Measurements from ENCODE around the gene NCAM1.

NCAM1 gene

DNA sequence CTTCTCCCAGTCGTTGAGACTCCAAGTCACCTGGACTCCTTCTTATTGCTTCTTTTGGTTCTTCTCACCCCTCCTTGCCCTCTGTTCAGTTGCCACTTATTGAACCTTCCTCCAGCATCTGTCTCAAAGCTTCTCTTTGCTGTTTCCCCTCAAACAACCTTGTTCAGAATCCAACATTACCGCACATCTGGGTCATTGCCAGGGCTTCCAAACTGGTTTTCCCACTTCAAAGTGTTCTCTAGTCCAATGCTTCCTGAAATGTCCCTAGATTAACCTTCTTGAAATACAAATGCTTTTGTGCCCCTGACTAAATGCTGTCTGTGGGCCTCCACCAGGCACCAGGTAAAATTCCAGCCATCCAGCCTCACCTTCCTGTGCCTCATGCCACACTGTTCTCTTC lies 252.3 kb downstream of the NCAM1 start:
- no peak for DNase-seq

DNA sequence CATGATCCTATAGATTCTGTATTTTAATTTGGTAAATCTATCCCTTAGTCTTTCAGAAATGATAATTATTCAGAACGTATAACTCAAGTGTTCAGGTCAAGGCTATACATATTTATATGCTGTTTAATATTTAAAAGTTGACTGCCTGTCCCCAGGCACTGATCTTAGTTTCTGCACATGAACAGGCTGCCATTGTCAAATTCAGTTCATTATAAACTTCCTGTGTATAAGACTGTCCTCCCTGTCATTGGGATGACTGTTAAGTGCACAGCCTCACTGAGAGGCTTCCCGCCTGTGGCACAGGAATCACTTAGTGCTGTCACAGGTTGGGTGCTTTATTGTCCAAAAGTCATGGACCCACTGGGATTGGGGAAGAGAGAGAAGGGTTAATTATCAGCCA lies 261.0 kb downstream of the NCAM1 start:
- DNase-seq, result no peak

DNA sequence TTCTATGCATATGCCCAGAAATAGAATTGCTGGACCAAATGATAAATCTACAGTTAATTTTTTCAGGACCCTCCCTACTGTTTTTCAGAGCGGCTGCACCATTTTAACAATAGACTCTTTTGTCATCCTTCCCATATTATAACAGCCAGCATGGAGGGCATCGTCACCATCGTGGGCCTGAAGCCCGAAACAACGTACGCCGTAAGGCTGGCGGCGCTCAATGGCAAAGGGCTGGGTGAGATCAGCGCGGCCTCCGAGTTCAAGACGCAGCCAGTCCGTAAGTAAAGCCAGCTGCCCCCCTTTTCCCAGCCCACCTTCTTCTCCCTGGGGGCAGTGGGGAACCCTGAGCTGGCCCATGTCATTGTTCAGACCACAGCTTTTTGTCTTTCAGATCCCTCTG lies 273.7 kb downstream of the NCAM1 start:
- no peak for DNase-seq

DNA sequence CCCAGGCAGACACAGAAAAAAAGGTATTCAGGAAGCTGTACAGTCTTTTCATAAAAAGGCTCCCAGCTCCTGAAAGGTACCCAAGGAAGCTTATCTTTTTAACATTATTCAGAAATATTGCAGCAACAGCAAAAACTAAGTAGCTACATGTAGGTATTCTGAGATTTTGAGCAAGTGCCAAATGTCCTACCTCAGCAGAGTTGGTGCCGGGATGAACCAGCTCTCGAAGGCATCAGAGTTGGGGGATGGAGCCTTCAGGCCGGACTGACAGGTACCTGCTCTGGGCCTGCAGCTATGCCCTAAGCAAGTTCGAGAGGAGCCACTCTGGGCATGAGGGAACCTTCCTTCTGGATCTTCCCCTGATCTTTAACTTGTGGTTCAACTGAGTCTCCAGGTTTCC lies 276.0 kb downstream of the NCAM1 start:
- no peak for DNase-seq

DNA sequence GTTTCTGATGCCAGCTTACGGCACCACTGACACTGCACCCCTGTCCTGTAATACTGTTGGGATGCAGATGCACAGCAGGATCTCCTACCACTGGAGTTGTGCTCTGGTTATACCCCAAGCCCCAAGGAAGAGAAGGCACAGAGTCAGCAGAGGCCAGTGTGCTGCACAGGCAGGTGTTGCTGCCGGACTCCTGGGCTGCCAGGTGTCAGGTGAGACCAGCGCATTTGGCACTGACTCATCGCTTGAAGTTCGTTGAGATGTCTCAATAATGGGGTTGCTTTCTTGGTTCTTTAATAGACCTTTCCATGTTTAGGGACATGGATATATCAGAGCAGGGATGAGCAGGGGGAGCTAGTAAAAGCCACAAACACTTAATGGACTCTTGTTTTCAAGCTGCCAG lies 277.5 kb downstream of the NCAM1 start:
- no peak for DNase-seq

DNA sequence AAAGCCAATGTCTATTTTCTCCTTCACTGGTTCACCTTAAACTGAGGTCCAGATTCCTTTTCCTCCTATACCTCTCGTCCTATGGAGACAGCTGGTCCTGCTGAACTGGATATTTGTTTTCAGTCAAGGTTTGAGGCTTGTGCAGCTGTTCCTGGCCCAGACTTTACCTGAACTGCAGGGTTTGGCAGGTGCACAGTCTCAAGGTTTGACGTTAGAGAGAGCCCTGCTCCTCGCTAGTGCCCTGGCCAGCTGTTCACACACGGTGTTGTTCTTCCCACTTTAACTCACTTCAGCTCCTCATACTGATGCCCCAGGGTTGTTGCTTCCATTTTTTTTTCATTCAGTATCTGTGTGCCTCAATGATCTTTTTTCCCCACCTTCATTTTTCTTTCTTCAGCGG lies 279.2 kb downstream of the NCAM1 start:
- no peak for DNase-seq

DNA sequence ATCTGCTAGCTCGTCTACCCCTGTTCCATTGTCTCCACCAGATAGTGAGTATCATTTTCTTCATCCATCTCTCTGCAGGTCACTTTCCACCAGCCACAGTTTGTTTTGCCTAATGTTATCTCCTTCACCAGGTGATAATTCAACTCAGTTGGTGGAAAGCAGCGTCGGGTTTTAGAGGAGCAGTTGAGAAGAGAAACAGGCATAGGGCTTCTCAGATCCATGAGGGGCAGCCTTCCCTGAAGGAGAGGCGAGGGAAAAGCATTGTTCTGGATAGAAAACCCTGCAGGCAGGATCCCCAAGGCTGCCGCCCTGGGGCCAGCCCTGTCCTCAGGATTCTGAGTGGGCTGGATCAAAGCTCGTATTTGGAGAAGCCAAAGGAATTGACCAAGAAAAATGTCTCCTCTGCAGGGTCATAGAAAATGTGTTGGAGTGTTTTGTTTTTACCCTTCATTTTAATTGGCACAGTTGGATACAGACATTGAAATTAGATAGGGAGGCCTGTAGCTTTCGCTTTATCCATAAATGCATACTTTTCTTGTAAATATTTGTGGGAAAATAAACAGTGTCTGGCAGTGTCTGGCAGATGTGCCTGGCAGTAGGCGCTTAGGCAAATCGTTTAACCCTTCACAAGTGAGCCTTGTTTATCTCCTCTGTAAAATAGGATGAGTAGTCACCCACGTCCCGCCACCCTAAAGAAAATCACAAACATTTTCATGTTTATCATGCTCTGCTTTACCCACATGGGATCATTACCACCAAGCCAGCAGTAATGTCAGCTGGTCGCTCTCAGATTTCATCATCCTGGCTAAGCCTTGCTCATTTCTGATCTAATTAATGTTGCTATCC lies 279.8 kb downstream of the NCAM1 start:
- no peak for DNase-seq

DNA sequence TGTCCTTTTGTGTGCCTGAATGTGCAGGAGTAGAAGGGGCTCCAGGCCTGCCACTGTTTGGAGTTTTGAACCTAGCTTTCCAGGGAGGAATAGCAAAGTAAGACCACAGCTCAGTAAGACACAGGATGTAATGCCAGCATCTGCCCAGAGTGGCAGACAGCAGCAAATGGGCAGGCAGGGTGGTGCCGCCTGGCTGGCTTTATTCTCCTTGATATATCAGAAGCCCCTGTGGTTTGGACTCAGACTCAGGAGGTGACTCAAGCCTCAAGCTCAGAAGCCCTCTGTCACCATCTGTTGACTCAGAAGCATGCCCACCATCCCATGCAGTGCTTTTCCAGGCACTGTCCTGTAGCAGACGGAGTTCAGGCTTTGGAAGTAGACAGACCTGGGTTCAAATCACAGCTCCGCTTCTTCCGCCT lies 280.4 kb downstream of the NCAM1 start:
- DNase-seq, result no peak

DNA sequence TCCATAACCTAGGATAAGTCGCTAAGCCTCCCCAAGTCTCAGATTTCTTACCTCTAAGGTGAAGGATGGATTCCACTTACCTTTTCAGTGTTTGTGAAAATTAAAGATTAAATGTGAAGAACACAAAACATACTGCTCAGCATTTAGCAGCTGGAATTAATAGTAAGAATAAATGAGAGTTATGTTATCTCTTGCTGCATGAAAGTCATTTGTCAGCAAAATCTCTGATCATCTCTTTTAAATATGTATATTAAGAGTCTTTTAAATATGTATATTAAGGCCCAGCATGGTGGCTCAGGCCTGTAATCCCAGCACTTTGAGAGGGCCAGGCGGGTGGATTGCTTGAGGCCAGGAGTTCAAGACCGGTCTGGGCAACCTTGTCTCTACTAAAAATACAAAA lies 280.8 kb downstream of the NCAM1 start:
- no peak for DNase-seq

DNA sequence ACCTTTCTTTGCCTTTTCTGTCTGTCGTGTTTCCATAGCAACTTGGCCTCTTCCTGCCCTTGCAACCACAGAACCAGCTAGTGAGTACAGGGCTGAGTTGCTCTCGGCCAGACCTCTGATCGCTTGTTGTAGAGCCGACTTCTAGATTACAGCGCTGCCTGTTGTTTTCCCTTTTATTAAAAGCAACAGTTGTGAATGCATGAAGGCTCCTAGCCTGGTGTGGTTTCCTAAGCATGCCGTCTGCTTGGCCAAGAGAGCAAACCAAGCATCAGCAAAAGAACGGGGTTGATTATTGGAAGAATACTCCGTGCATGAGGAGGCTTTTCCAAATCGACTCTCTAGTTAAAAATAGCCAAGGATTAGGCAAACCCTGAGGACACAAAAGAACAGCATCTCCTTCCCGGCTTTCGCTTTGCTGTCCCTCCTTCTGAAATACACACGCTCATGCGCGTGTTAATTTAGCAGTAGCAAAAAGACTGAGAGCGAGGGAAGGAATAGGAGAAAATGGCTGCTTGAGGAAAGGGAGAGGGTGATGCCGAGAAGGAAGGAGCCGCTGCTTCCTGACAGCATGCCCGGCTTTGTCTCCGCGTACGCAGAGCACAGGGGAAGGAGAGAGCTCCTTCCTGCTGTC lies 281.7 kb downstream of the NCAM1 start:
- peak; percentile 14 for DNase-seq

DNA sequence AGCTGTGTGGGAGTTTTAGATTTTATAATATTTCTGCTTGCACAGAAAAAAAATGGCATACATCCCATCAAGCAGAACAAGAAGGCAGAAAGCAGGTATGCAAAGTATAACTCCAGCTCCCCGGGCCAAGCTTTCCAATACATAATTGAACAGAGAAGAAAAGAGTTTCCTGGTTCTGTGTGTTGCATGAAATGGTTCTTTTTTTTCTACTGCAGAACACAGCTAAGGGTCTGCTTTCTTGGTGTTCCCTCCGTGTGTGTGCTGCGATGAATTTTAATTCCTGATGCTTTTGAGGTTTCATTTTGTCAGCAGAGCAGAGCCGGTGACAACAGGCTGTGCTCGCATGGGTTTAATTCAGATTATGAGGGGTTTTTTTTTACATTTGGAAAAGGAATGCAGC lies 282.5 kb downstream of the NCAM1 start:
- no peak for DNase-seq

DNA sequence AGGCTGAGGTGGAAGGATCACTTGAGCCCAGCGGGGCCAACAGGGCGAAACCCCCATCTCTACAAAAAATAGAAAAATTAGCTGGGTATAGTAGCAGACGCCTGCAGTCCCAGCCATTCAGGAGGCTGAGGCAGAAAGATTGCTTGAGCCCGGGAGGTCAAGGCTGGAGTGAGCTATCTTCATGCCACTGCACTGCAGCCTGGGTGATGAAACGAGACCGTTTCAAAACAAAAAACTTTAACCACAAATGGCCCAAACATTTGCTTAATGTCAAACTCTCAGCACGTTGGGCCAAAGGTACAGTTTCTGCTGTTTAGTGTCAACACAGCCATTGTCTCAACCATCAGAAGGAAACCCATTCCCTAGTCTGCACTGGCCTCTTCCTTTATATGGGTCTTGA lies 284.0 kb downstream of the NCAM1 start:
- no peak for DNase-seq

DNA sequence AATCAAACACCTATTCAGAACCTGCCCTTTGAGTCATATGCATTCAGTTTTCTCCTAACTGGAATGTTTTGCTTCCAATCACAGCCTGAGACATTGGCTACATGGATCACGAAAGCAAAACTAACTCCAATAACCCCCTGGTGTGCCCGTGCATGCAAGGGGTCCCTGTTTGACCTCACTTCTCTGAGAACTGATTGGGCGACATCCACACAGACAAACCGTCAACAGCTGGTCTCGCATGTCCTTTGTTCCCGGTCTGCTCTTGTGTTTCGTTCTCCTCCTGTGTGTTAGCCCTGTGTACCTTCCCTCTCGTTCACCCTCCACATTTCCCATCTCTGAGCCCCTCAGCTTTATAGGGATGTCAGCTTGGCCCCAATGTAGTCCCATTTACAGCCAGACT lies 286.0 kb downstream of the NCAM1 start:
- no peak for DNase-seq

DNA sequence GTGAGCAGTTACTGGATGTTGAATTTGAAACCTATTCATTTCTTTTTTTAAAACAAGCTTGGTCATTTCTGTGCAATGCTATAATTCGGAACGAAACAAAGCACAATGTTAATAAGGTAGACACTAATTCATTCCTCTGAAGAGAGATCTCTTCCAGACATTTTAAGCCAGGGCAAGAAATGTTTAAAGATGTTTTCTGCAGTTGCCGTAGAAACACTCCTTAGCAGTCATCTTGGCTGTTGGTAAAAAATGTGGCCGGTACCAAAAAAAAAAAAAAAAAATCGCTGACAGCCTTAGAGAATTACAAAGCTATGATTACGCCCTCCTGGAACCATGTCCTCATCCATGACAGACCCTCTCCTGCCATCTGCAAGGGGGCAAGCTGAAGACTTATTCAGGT lies 286.7 kb downstream of the NCAM1 start:
- no peak for DNase-seq

DNA sequence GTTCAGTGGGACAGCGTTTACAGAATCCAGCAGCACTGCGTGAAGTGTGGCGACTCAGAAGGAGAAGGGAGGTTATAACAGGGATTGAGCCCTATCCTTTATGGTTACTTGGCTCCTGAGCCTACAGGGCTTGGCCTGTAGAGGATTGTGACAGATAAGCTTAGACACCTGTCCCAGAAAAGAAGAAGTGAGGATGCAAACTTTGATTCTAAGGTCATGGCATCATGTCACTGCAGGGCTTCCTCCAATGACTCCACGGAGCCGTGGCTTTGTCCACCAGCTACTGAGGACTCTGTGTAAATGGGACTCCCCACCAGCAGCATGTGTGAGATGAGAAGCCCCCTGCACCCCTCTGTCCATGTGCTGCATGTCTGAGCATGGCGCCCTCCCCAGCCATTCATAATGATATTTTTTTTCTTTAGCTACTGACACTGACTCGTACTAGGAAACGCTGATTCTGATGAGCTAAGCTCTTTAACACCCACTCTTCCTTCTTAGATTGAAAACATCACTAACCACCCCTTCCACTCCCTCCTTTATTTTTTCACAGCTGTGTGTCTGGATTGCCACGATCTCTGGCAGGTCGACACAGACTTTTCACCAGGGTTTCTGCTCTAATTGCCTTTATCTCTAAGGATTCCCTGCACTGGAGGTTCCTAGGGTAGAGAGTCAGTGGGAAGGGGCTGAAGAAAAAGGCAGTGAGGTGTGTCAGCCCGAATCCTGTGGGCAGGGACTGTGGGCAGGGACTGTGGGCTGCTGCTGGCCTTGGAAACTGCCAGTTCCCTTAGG lies 287.7 kb downstream of the NCAM1 start:
- DNase-seq, result no peak

DNA sequence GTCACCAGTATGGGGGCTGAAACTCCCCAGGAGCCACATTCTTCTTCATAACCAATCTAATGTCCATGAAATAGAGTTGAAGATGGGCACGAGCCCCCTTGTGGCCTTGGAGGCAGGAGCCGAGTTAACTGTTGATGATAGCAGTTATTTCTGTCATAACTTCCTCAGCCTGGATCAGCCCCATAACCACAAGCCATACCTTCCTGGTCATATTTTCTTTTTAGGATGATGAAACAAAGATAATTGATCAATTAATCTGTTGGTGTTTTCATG lies 288.2 kb downstream of the NCAM1 start:
- DNase-seq, result no peak

DNA sequence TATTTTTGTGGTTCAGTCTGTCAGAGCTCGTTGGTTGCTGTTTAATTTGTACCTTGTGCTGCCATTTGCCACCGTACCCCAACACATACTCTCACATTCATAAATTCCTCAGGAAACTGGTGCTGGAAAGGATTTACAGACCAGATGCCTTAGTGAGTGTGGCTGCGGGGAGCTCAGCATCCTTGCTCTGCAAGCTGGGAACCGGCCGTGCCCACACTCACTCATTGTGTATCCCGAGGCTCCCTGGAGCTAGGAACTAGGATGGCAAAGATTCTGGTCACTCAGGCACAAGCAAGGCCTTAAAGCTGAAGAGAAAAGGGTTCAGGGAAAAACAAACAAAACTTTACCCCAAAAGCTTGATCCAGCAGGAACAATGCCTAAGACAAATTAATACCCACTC lies 288.6 kb downstream of the NCAM1 start:
- no peak for DNase-seq

DNA sequence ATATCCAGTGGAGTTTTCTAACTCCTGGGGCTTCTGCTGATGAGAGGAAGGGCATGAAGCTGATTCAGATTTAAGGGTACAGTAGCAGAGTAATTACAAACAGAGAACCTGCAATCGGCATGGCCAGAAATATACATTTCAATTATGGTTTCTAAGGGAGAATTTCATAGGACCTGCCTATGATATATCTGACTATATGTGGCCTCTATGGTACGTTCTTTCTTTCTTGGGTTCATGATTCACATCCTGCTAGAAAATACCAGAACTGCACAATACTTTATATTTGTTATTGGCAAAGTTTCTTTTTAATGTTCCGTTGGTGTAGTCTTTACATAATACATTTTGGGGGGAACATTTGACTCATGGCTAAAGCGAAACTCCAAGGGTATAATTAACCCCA lies 290.1 kb downstream of the NCAM1 start:
- no peak for DNase-seq

DNA sequence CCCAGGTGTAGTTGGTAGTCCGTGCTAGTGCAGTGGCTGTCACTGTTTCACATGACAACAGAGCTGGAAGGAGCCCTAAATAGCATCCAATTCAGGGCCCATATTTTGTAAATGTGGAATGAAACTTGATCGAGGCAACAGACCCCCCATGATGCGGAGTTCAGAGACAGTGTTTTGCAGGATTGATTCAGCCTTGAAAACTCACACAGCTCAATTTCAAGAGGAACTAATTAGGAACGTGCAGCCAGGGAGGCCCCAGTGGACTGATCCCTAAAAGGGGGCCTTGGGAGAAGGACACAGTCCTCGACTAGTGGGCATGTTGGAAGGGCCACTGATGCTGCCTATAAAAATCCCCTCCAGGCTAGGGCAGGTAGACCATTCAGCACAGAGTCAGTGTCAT lies 292.2 kb downstream of the NCAM1 start:
- no peak for DNase-seq

DNA sequence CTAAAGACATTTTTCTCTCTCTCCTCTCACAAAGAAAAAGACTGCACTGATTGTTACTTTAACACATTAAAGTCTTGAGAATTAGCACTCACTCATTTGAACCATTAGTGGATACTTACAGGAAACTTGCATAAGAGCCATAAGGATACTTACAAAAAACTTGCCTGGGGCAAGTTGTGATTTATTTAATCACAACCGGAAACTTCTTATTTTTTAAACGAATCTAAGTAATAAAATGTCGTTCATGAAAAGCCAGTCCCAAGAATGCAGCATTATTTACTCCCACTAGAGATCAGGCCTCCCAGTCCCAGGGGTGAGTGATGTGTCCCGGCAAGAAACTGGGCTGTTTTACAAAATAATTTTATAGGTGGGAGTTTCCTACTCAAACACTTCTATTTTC lies 293.9 kb downstream of the NCAM1 start:
- no peak for DNase-seq

DNA sequence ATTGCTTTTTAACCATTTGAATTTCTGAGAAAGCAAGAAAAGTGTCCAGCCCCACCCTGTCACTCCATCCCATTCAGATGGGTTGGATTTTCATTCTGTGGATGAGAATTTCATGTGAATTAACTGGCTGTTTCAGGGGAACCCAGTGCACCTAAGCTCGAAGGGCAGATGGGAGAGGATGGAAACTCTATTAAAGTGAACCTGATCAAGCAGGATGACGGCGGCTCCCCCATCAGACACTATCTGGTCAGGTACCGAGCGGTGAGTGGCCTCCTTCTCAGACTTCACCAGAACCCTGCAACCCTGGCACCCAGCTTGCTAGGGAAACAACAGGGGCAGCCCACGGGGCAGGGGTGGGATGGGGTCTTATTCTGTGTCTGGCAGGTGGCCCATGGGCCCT lies 294.5 kb downstream of the NCAM1 start:
- no peak for DNase-seq

DNA sequence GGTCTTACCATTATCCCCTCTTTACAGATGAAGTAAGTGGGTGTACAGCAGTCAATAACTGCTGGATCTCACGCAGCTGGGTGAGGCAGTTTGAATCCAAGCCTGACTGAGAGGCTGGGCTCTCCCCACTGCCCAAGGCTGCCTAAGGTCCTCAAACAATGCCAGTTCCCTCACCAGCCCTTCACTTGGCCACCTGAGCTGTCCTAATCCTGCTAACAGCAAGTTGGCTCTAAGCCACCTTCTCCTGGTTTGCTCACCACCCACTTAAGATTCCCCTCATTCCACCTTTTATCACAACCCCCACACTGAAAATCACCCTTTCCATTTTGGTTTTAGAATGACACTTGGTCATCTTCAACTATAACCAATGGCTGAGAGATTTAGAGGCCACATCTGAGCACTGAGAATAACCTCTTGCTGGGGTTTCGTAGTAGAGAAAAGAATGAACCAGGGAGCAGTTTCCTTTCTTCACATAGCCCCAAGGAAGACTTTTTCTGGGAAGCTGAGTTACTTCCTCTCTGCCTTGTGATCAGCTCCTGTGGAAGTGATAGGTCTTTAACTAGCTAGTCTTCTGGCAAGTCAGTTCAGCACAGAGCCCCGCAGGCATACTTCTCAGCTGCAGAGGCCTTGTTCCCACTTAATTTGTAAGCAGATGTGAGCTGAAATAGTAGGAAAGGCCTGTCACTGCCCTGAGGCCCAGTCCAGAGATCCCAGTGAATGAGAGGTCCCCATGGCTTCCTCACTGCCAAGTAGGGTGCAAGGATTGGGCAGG lies 295.4 kb downstream of the NCAM1 start:
- no peak for DNase-seq

DNA sequence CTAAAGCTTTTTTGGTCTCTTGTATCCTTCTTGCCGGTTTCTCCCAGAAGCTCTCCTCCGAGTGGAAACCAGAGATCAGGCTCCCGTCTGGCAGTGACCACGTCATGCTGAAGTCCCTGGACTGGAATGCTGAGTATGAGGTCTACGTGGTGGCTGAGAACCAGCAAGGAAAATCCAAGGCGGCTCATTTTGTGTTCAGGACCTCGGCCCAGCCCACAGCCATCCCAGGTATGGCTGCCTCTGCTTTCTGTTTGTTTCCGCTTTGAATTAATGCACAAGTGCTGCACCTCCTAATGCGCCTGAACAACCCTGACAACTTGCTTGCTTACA lies 298.8 kb downstream of the NCAM1 start:
- DNase-seq, result no peak

DNA sequence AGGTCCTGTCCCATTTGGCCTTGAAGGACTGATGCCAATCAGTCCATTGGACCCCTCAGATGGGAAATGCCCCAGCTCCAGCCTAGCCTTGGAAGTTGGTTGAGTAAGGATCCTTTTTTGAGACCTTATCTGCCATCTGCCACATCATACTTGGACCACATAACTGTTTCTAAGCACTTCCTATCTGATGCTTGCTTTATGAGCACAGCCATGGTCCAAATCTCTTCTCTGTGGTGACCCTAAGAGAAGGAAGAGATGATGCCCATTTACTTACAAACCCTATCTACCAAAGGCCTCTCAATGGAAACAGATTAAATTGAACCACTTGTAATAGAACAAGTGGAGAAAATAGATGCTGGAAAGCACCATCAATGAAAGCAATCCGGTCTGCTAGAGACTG lies 299.3 kb downstream of the NCAM1 start:
- no peak for DNase-seq

All from amniotic stem cell (primary cell).